ENCODE data around the gene CCDC63. TPM values are rescaled to one million over a fixed set of nuclear protein-coding genes. Genes with fewer than 3 reads are reported as not detected.

Gene CCDC63
- total RNA-seq, 1 donor from 2014 or later = not detected

- TF ChIP-seq, protein P1, sequence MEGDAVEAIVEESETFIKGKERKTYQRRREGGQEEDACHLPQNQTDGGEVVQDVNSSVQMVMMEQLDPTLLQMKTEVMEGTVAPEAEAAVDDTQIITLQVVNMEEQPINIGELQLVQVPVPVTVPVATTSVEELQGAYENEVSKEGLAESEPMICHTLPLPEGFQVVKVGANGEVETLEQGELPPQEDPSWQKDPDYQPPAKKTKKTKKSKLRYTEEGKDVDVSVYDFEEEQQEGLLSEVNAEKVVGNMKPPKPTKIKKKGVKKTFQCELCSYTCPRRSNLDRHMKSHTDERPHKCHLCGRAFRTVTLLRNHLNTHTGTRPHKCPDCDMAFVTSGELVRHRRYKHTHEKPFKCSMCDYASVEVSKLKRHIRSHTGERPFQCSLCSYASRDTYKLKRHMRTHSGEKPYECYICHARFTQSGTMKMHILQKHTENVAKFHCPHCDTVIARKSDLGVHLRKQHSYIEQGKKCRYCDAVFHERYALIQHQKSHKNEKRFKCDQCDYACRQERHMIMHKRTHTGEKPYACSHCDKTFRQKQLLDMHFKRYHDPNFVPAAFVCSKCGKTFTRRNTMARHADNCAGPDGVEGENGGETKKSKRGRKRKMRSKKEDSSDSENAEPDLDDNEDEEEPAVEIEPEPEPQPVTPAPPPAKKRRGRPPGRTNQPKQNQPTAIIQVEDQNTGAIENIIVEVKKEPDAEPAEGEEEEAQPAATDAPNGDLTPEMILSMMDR (IDR thresholded peaks at IDR 0.05) = no peak
- Histone ChIP-seq H3K4me3 (no peak overlapping the region), H3K36me3 (no peaks in the 10 kb centered on the region), H3K9me3 (no peaks in the 10 kb centered on the region), H3K27ac (no peak overlapping the region), H3K4me1 (no peaks in the 10 kb centered on the region), H3K27me3 (ENCODE audit: low read depth) (no peaks in the 10 kb centered on the region)
- intact Hi-C loops (cut with DNase I) = no loop called here
- no peak for DNase-seq
- peak in 1 of 2 donors; percentile 50 for ATAC-seq
Observed at GRCh38 chr12:110913119-110914056, 66.6 kb downstream of the CCDC63 start.

DNA sequence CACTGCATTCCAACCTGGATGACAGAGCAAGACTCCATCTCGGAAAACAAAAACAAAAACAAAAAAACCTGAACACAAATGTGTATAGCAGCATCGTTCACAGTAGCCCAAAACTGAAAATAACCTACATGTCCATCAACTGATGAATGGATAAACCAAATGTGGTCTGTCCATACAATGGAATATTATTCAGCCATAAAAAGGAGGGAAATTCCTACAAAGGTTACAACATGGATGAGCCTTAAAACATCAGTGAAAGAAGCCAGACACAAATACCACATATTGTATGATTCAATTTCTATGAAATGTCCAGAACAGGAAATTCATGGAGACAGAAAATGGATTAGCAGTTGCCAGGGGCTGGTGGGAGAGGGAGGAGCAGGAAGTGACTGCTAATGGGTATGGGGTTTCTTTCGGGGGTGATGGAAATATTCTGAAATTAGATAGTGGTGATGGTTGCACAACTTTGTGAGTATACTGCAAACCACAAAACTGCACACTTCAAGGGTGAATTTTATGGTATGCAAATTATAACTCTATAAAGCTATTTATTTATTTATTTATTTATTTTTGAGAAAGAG lies 69.6 kb downstream of the CCDC63 start:
- no peak for DNase-seq
- H3K27me3 ChIP-seq (ENCODE audit: low read depth) = peaks cover 9% of the 10 kb centered on the region
- TF ChIP-seq, protein P1 (IDR thresholded peaks at IDR 0.05) = no peak
- no peaks in the 10 kb centered on the region for H3K4me1 ChIP-seq
- intact Hi-C loops (cut with DNase I) = no loop called here
- H3K4me3 ChIP-seq = no peak overlapping the region
- H3K36me3 ChIP-seq = no peaks in the 10 kb centered on the region
- no peaks in the 10 kb centered on the region for H3K9me3 ChIP-seq
- no peak for ATAC-seq
- no peak overlapping the region for H3K27ac ChIP-seq

DNA sequence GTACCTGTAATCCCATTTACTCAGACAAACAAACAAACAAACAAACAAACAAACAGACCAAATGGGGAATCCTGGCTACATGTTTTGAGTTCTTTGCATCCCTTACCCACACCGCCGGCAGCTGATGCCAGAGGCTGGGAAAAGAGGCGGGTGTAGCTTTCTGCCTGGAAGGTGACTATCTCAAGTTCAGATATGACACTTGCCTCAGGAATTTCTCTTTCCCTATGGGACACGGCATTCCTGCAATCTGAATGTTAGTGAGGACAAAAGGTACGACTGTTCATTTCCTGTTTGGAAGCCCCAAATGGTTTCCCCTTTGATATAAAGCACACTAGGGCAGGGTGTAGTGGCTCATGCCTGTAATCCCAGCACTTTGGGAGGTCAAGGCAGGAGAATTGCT lies 70.7 kb downstream of the CCDC63 start:
- H3K27me3 ChIP-seq (ENCODE audit: low read depth) = peaks cover 9% of the 10 kb centered on the region
- no peak for ATAC-seq
- TF ChIP-seq, protein P1 (IDR thresholded peaks at IDR 0.05) = no peak

DNA sequence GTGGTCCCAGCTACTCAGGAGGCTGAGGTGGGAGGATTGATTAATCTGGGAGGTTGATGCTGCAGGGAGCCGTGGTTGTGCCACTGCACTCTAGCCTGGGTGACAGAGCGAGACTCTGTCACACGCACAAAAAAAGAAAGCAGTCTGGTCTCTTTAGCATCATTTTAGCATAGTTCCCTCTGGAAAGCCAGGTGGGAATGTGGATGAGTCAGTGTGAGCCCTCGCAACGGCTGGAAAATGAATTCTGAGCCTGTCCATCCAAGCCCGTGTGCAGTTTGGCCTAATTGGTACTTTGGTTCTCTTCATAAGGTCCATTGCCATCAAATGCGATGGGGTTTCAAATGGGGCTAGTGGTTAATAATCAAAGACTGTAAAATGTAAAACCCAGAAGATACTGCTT lies 71.2 kb downstream of the CCDC63 start:
- intact Hi-C loops (cut with DNase I) = no loop called here
- ATAC-seq (no peak), DNase-seq (no peak)
- TF ChIP-seq, protein P1 (IDR thresholded peaks at IDR 0.05) = no peak
- Histone ChIP-seq H3K4me1 (no peaks in the 10 kb centered on the region), H3K27ac (no peak overlapping the region), H3K27me3 (ENCODE audit: low read depth) (peaks cover 12% of the 10 kb centered on the region), H3K4me3 (no peak overlapping the region), H3K9me3 (no peaks in the 10 kb centered on the region), H3K36me3 (no peaks in the 10 kb centered on the region)

More for the DNA sequence above, 70.7 kb downstream of the CCDC63 start:
- Histone ChIP-seq H3K4me1 (no peaks in the 10 kb centered on the region), H3K9me3 (no peaks in the 10 kb centered on the region), H3K27ac (no peak overlapping the region), H3K4me3 (no peak overlapping the region), H3K36me3 (no peaks in the 10 kb centered on the region)
- intact Hi-C loops (cut with DNase I) = no loop called here
- DNase-seq = no peak

- H3K27ac ChIP-seq = no peak overlapping the region
- H3K27me3 ChIP-seq (ENCODE audit: low read depth) = peaks cover 12% of the 10 kb centered on the region
- H3K4me1 ChIP-seq = no peaks in the 10 kb centered on the region
- no peak overlapping the region for H3K4me3 ChIP-seq
- no peaks in the 10 kb centered on the region for H3K9me3 ChIP-seq
- H3K36me3 ChIP-seq = no peaks in the 10 kb centered on the region
- DNase-seq = no peak
- TF ChIP-seq, protein P1 (IDR thresholded peaks at IDR 0.05) = no peak
- ATAC-seq = no peak
- intact Hi-C loops (cut with DNase I) = no loop called here
Observed at GRCh38 chr12:110919720-110920119, 72.9 kb downstream of the CCDC63 start.

Measured in lower lobe of right lung (tissue), 2 donors.